HG03439 (cell line): ENCODE measurements around the gene FKBP9.
"Not testable (repeated sequence)": the region's sequence is repeated elsewhere in the genome, so short reads cannot be mapped to it uniquely, and the experiment has no call there.

ENCODE experiments used
- ATAC-seq: cut with Tn5 transposase; IDR thresholded peaks from one replicate; pipeline ENCODE4 v1.9.1; 2021; ENCODE audit warnings: mild to moderate bottlenecking, moderate library complexity; ENCODE audit not compliant: unreplicated experiment

Gene FKBP9

GRCh38 chr7:32947420-32947983, 9.7 kb upstream of the FKBP9 start:
- ATAC-seq: no peak

- ATAC-seq: no peak
These were observed 9.0 kb upstream of the FKBP9 start for GRCh38 chr7:32948202-32948601.

- ATAC-seq: no peak
These were observed 4.4 kb upstream of the FKBP9 start for GRCh38 chr7:32952876-32953275.

- ATAC-seq: no peak
These were observed 1.1 kb downstream of the FKBP9 start for GRCh38 chr7:32958046-32959025.

GRCh38 chr7:32963880-32964301, 6.7 kb downstream of the FKBP9 start:
- not testable (repeated sequence) for ATAC-seq

GRCh38 chr7:32964461-32965159, 7.4 kb downstream of the FKBP9 start:
- peak; percentile 89 for ATAC-seq

- ATAC-seq: not testable (repeated sequence)
These were observed 9.4 kb downstream of the FKBP9 start for GRCh38 chr7:32966489-32967267.

- ATAC-seq: not testable (repeated sequence)
These were observed 10.0 kb downstream of the FKBP9 start for GRCh38 chr7:32967268-32967582.

- not testable (repeated sequence) for ATAC-seq
These were observed 14.7 kb downstream of the FKBP9 start for GRCh38 chr7:32971967-32972366.

- not testable (repeated sequence) for ATAC-seq
These were observed 19.9 kb downstream of the FKBP9 start for GRCh38 chr7:32977159-32977558.

GRCh38 chr7:32979246-32979645, 22.0 kb downstream of the FKBP9 start:
- not testable (repeated sequence) for ATAC-seq

GRCh38 chr7:32979902-32980301, 22.7 kb downstream of the FKBP9 start:
- not testable (repeated sequence) for ATAC-seq

- ATAC-seq: peak; percentile 62
These were observed 30.9 kb downstream of the FKBP9 start for GRCh38 chr7:32988148-32988547.

- ATAC-seq: not testable (repeated sequence)
These were observed 33.9 kb downstream of the FKBP9 start for GRCh38 chr7:32991068-32991585.

GRCh38 chr7:32991975-32992700, 34.9 kb downstream of the FKBP9 start:
- ATAC-seq: not testable (repeated sequence)

GRCh38 chr7:32992750-32993149, 35.5 kb downstream of the FKBP9 start:
- ATAC-seq: not testable (repeated sequence)

- ATAC-seq: not testable (repeated sequence)
These were observed 40.7 kb downstream of the FKBP9 start for GRCh38 chr7:32997956-32998355.

- ATAC-seq: not testable (repeated sequence)
These were observed 41.3 kb downstream of the FKBP9 start for GRCh38 chr7:32998361-32999171.

- not testable (repeated sequence) for ATAC-seq
These were observed 42.1 kb downstream of the FKBP9 start for GRCh38 chr7:32999380-32999779.
